ENCODE results near the gene AHSP. TPM values are rescaled to one million over a fixed set of nuclear protein-coding genes. Genes with fewer than 3 reads are reported as not detected.

Gene AHSP
- total and polyA plus RNA-seq, 10 of the 15 experiments (the other 5 are each of a cell fraction or from before 2014, with no cell fraction given): not detected

DNA sequence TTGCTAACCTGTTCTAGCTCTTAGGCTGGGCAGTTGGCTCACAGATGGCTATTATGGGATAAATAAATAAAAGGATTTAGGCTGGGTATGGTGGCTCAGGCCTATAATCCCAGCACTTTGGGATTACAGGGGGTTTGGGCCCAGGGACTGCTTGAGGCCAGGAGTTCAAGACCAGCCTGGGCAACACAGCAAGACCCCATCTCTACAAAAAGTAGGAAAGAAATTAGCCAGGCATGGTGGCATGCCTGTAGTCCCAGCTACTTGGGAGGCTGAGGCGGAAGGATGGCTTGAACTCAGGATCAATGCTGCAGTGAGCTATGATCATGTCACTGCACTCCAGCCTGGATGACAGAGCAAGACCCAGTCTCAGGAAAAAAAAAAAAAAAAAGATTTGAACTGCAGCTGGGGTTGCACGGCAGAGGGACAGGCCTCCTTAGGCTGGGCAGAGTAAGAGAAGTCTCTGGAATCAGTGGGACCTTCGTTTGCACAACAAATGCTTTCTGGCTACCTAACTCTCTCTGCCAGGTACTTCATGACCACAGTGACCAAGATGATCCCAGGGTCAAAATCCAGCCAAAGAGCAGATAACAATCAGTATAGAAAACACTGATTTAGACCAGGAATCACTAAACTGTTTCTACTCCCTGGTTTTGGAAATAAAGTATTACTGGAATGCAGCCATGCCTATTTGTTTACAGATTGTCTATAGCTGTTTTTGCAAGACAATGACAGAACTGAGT lies 26.3 kb upstream of the AHSP start:
- no peaks in the 10 kb centered on the region for H3K27me3 ChIP-seq (replicated peaks in 1 of 2; ENCODE audit: control insufficient read depth in 2 of 2, insufficient read depth in 2 of 2, low read length in 1 of 2)
- peaks cover 8% of the 10 kb centered on the region for H3K4me1 ChIP-seq (ENCODE audit: control insufficient read depth, insufficient read depth, low read length)
- ATAC-seq (no peak), DNase-seq (ENCODE audit: low read depth, low spot score) (no peak), FAIRE-seq (no peak)
- no peak overlapping the region for H3K27ac ChIP-seq (ENCODE audit: control insufficient read depth, insufficient read depth)
- SMC1A ChIA-PET (ENCODE audit: uncharacterized antibody, unreplicated experiment): no interaction called here
- no peaks in the 10 kb centered on the region for H3K9me3 ChIP-seq (replicated peaks; ENCODE audit: control insufficient read depth, insufficient read depth, low read length)
- no peak overlapping the region for H3K9ac ChIP-seq (ENCODE audit: control insufficient read depth, insufficient read depth, low read length)
- CTCF ChIA-PET: interaction anchor here (1.2 to 1.6 kb wide), 3 partner anchors 40 to 359 kb away, joined by 3 to 4 read pairs (median 4); a partner anchor contains a TSS
- WGBS (ENCODE audit: insufficient coverage, insufficient replicate concordance, low lambda C conversion rate, missing lambda C conversion rate): 67% methylated on average over 3 of the region's 3 CpGs
- no peaks in the 10 kb centered on the region; a peak in 1 of 4 replicates for H3K36me3 ChIP-seq (ENCODE audit: control insufficient read depth in 2 of 2, insufficient read depth in 2 of 2, low read length in 1 of 2)
- in situ Hi-C loops (cut with MboI): no loop called here
- RAD21 ChIA-PET (ENCODE audit: unreplicated experiment): no interaction called here
- TF ChIP-seq YBX1 (IDR thresholded peaks at IDR 0.05): no peak
- no peak for TF ChIP-seq RBBP5 (conservative IDR thresholded peaks at IDR 0.05)
- no peak for TF ChIP-seq RELA (IDR thresholded peaks at IDR 0.05; ENCODE audit: borderline replicate concordance, partially characterized antibody)
- TF ChIP-seq, protein P1, sequence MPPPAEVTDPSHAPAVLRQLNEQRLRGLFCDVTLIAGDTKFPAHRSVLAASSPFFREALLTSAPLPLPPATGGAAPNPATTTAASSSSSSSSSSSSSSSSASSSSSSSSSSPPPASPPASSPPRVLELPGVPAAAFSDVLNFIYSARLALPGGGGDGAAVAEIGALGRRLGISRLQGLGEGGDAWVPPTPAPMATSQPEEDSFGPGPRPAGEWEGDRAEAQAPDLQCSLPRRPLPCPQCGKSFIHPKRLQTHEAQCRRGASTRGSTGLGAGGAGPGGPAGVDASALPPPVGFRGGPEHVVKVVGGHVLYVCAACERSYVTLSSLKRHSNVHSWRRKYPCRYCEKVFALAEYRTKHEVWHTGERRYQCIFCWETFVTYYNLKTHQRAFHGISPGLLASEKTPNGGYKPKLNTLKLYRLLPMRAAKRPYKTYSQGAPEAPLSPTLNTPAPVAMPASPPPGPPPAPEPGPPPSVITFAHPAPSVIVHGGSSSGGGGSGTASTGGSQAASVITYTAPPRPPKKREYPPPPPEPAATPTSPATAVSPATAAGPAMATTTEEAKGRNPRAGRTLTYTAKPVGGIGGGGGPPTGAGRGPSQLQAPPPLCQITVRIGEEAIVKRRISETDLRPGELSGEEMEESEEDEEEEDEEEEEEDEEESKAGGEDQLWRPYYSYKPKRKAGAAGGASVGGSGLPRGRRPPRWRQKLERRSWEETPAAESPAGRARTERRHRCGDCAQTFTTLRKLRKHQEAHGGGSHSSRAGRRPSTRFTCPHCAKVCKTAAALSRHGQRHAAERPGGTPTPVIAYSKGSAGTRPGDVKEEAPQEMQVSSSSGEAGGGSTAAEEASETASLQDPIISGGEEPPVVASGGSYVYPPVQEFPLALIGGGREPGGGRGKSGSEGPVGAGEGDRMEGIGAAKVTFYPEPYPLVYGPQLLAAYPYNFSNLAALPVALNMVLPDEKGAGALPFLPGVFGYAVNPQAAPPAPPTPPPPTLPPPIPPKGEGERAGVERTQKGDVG (CRISPR knock-in tag; IDR thresholded peaks at IDR 0.05): no peak
- no peak overlapping the region for H3K4me3 ChIP-seq
- no peak overlapping the region for H3K4me2 ChIP-seq (ENCODE audit: control insufficient read depth, insufficient read depth)
- POLR2A ChIA-PET: interaction anchor here (0.6 to 1.0 kb wide), 2 partner anchors 12 to 41 kb away, joined by 3 to 4 read pairs; no protein-coding TSS in a partner anchor
- H3K79me2 ChIP-seq (ENCODE audit: control insufficient read depth, insufficient read depth, low read length): no peaks in the 10 kb centered on the region
- no peaks in the 10 kb centered on the region for H4K20me1 ChIP-seq (ENCODE audit: control insufficient read depth, insufficient read depth)
- intact Hi-C loops (cut with micrococcal nuclease; ENCODE audit: unreplicated experiment): loop anchor here (10.0 kb wide), 1 partner anchor 63 kb away; no protein-coding TSS in a partner anchor
- BruUV-seq (replicated peaks): no TSS peak
- H2AFZ ChIP-seq (ENCODE audit: control insufficient read depth, low read depth, low read length): no peak overlapping the region

Data from GM12878 (cell line).